Measurements from ENCODE around the gene ATL3. TPM values are rescaled to one million over a fixed set of nuclear protein-coding genes. Genes with fewer than 3 reads are reported as not detected.
"Not testable (repeated sequence)": the region's sequence is repeated elsewhere in the genome, so short reads cannot be mapped to it uniquely, and the experiment has no call there.

The ATL3 gene
- total and polyA plus RNA-seq, 8 donors: 6.1 to 40.7 (median 26.7) TPM

- Histone ChIP-seq H3K9me3 (no peaks in the 10 kb centered on the region), H3K27ac (no peak overlapping the region), H3K36me3 (peaks cover 0 to 27% (median 0%) of the 10 kb centered on the region in 3 donors), H3K4me3 (no peak overlapping the region), H3K27me3 (no peaks in the 10 kb centered on the region), H3K4me1 (peaks cover 0 to 14% (median 7%) of the 10 kb centered on the region in 3 donors)
- ATAC-seq (peak in 3 of 4 donors; percentile 33 to 54 (median 40)), DNase-seq (no peak), FAIRE-seq (no peak)
- no peak for TF ChIP-seq CTCF (IDR thresholded peaks at IDR 0.05)
- intact Hi-C loops (cut with DNase I): loop anchor here in 1 of 3 donors (10.0 kb wide), 1 partner anchor 57 kb away; no protein-coding TSS in a partner anchor
Observed at GRCh38 chr11:63641727-63642126, 29.4 kb downstream of the ATL3 start.

GRCh38 chr11:63639199-63639832, 31.9 kb downstream of the ATL3 start:
- Histone ChIP-seq H3K36me3 (peaks cover 0 to 22% (median 0%) of the 10 kb centered on the region in 3 donors), H3K4me3 (no peak overlapping the region), H3K4me1 (peaks cover 0 to 14% (median 7%) of the 10 kb centered on the region in 3 donors), H3K27me3 (no peaks in the 10 kb centered on the region), H3K27ac (no peak overlapping the region), H3K9me3 (no peaks in the 10 kb centered on the region)
- DNase-seq (no peak), FAIRE-seq (no peak), ATAC-seq (no peak)
- 81 to 84% methylated on average over 3 of the region's 3 CpGs for WGBS, 2 donors
- TF ChIP-seq CTCF (IDR thresholded peaks at IDR 0.05): peak in 2 of 4 donors; percentile 15 to 23
- intact Hi-C loops (cut with DNase I): loop anchor here in 1 of 3 donors (5.0 kb wide), 1 partner anchor 162 kb away; no protein-coding TSS in a partner anchor

GRCh38 chr11:63638436-63638835, 32.7 kb downstream of the ATL3 start:
- not testable (repeated sequence) for H3K27ac ChIP-seq, ATAC-seq, FAIRE-seq, DNase-seq, H3K27me3 ChIP-seq, H3K9me3 ChIP-seq, H3K4me3 ChIP-seq
- Histone ChIP-seq H3K36me3 (peaks cover 0 to 21% (median 0%) of the 10 kb centered on the region in 3 donors), H3K4me1 (peaks cover 0 to 11% (median 7%) of the 10 kb centered on the region in 3 donors)
- intact Hi-C loops (cut with DNase I): loop anchor here in 1 of 3 donors (5.0 kb wide), 1 partner anchor 161 kb away; no protein-coding TSS in a partner anchor
- WGBS, 2 donors: 90 to 93% methylated on average over 8 of the region's 8 CpGs

GRCh38 chr11:63635762-63636465, 35.3 kb downstream of the ATL3 start:
- FAIRE-seq: no peak
- no peak overlapping the region for H3K4me3 ChIP-seq
- H3K27me3 ChIP-seq: no peaks in the 10 kb centered on the region
- 58 to 62% methylated on average over 10 of the region's 10 CpGs for WGBS, 2 donors
- intact Hi-C loops (cut with DNase I): loop anchor here in 1 of 3 donors (5.0 kb wide), 1 partner anchor 159 kb away; no protein-coding TSS in a partner anchor
- H3K4me1 ChIP-seq: peaks cover 0 to 9% (median 5%) of the 10 kb centered on the region in 3 donors
- no peak overlapping the region for H3K27ac ChIP-seq
- DNase-seq: peak in 4 of 6 donors; percentile 35 to 64 (median 51)
- ATAC-seq: peak; percentile 73 to 90 (median 86)
- peak; percentile 34 to 68 (median 58) for TF ChIP-seq CTCF (IDR thresholded peaks at IDR 0.05)
- H3K9me3 ChIP-seq: no peaks in the 10 kb centered on the region
- H3K36me3 ChIP-seq: peaks cover 0 to 23% (median 1%) of the 10 kb centered on the region in 3 donors

- Histone ChIP-seq H3K4me1 (peaks cover 5 to 22% (median 13%) of the 10 kb centered on the region in 3 donors), H3K9me3 (no peaks in the 10 kb centered on the region), H3K27me3 (no peaks in the 10 kb centered on the region), H3K4me3 (no peak overlapping the region), H3K27ac (no peak overlapping the region), H3K36me3 (peaks cover 0 to 28% (median 12%) of the 10 kb centered on the region in 3 donors)
- no peak for DNase-seq
- 95 to 96% methylated on average over 3 of the region's 3 CpGs for WGBS, 2 donors
- ATAC-seq: no peak
- intact Hi-C loops (cut with DNase I): loop anchor here in 2 of 3 donors (10.0 kb wide), 2 partner anchors 125 to 155 kb away; partner anchors contain the start of gene LGALS12 (in 2 of the 2)
- FAIRE-seq: no peak
- no peak for TF ChIP-seq CTCF (IDR thresholded peaks at IDR 0.05)
Observed at GRCh38 chr11:63629426-63629825, 41.8 kb downstream of the ATL3 start.
